H9 (cell line): ENCODE data around the gene HSF2. TPM values are rescaled to one million over a fixed set of nuclear protein-coding genes. Genes with fewer than 3 reads are reported as not detected.

Experiments
- DNase-seq: peaks from one replicate; pipeline ENCODE4 v3.0.0-alpha.2; 2017
- H2AFZ ChIP-seq: one replicate; pipeline ENCODE4 v1.6.1; 2013; ENCODE audit warnings: mild to moderate bottlenecking, low read length, control low read depth, moderate library complexity
- H2AK5ac ChIP-seq: 2 replicates; pipeline ENCODE4 v1.6.1; 2013; ENCODE audit warnings: low read length, control low read depth, mixed read lengths; ENCODE audit not compliant: insufficient read length
- H2BK120ac ChIP-seq: one replicate; pipeline ENCODE4 v1.6.1; 2013; ENCODE audit warnings: low read depth, mild to moderate bottlenecking, low read length, control low read depth, inconsistent platforms; ENCODE audit not compliant: poor library complexity, severe bottlenecking
- H2BK12ac ChIP-seq: 2 replicates; pipeline ENCODE4 v1.6.1; 2013; ENCODE audit warnings: low read length, control low read depth, mixed read lengths, low read depth; ENCODE audit not compliant: insufficient read length
- H2BK15ac ChIP-seq: 2 replicates; pipeline ENCODE4 v1.6.1; 2013; ENCODE audit warnings: low read depth, low read length, control low read depth
- H2BK20ac ChIP-seq: one replicate; pipeline ENCODE4 v1.6.1; 2013; ENCODE audit warnings: low read depth, mild to moderate bottlenecking, low read length, control low read depth, inconsistent platforms; ENCODE audit not compliant: poor library complexity, severe bottlenecking
- H2BK5ac ChIP-seq: 2 replicates; pipeline ENCODE4 v1.6.1; 2013; ENCODE audit warnings: low read length, control low read depth, mixed read lengths; ENCODE audit not compliant: insufficient read length
- H3K14ac ChIP-seq: 2 replicates; pipeline ENCODE4 v1.6.1; 2013; ENCODE audit warnings: low read length, control low read depth; ENCODE audit not compliant: insufficient read depth
- H3K18ac ChIP-seq: 2 replicates; pipeline ENCODE4 v1.6.1; 2013; ENCODE audit warnings: low read depth, mild to moderate bottlenecking, mixed read lengths, low read length, control low read depth; ENCODE audit not compliant: insufficient read length
- H3K23ac ChIP-seq: 2 replicates; pipeline ENCODE4 v1.6.1; 2013; ENCODE audit warnings: low read length, control low read depth, mixed read lengths, low read depth; ENCODE audit not compliant: insufficient read length
- H3K23me2 ChIP-seq: 2 replicates; pipeline ENCODE4 v1.6.1; 2013; ENCODE audit warnings: low read depth, mild to moderate bottlenecking, mixed read lengths, low read length, control low read depth; ENCODE audit not compliant: insufficient read length, poor library complexity, severe bottlenecking
- H3K27ac ChIP-seq: 2 replicates; pipeline ENCODE4 v1.5.1; 2013; ENCODE audit warnings: low read length, control low read depth, mixed read lengths, low read depth; ENCODE audit not compliant: insufficient read length
- H3K27me3 ChIP-seq: 2 replicates; pipeline ENCODE4 v1.6.1; 2013; ENCODE audit warnings: low read length, control low read depth, inconsistent platforms; ENCODE audit not compliant: insufficient read depth
- H3K4ac ChIP-seq: 2 replicates; pipeline ENCODE4 v1.6.1; 2013; ENCODE audit warnings: low read depth, mild to moderate bottlenecking, control low read depth, inconsistent platforms, low read length, moderate library complexity
- H3K4me1 ChIP-seq: 2 replicates; pipeline ENCODE4 v1.6.1; 2013; ENCODE audit warnings: low read length, control low read depth, inconsistent platforms; ENCODE audit not compliant: insufficient read depth
- H3K4me2 ChIP-seq: 2 replicates; pipeline ENCODE4 v1.6.1; 2013; ENCODE audit warnings: low read length, control low read depth, mixed read lengths; ENCODE audit not compliant: insufficient read length, insufficient read depth
- H3K56ac ChIP-seq: 2 replicates; pipeline ENCODE4 v1.6.1; 2013; ENCODE audit warnings: low read depth, mild to moderate bottlenecking, mixed read lengths, low read length, control low read depth; ENCODE audit not compliant: insufficient read length
- H3K79me1 ChIP-seq: 2 replicates; pipeline ENCODE4 v1.6.1; 2013; ENCODE audit warnings: low read depth, mild to moderate bottlenecking, moderate library complexity, low read length, control low read depth, inconsistent platforms; ENCODE audit not compliant: insufficient read depth, poor library complexity, severe bottlenecking
- H3K79me2 ChIP-seq: 2 replicates; pipeline ENCODE4 v1.6.1; 2013; ENCODE audit warnings: low read length, control low read depth, inconsistent platforms; ENCODE audit not compliant: insufficient read depth
- H3K9ac ChIP-seq: 2 replicates; pipeline ENCODE4 v1.6.1; 2013; ENCODE audit warnings: low read length, control low read depth, mixed read lengths; ENCODE audit not compliant: insufficient read length; ENCODE audit errors: extremely low read depth
- H3K9me3 ChIP-seq: one replicate; pipeline ENCODE4 v1.6.1; 2013; ENCODE audit warnings: low read depth, low read length, inconsistent platforms; ENCODE audit not compliant: control insufficient read depth
- H3T11ph ChIP-seq: one replicate; pipeline ENCODE4 v1.6.1; 2013; ENCODE audit warnings: mild to moderate bottlenecking, low read length, control low read depth, inconsistent platforms
- H4K20me1 ChIP-seq: one replicate; pipeline ENCODE4 v1.6.1; 2013; ENCODE audit not compliant: control insufficient read depth, insufficient read length, insufficient read depth
- H4K5ac ChIP-seq: 2 replicates; pipeline ENCODE4 v1.6.1; 2013; ENCODE audit warnings: low read depth, mild to moderate bottlenecking, mixed read lengths, low read length, control low read depth; ENCODE audit not compliant: insufficient read length
- H4K8ac ChIP-seq: replicated peaks from 2 replicates; pipeline ENCODE4 v1.6.1; 2013; ENCODE audit warnings: low read length, control low read depth, mixed read lengths, low read depth; ENCODE audit not compliant: insufficient read length
- H4K91ac ChIP-seq: 2 replicates; pipeline ENCODE4 v1.6.1; 2013; ENCODE audit warnings: low read depth, mild to moderate bottlenecking, moderate library complexity, mixed read lengths, low read length, control low read depth; ENCODE audit not compliant: insufficient read length
- H3K27ac Mint-ChIP-seq, 3 experiments: 2 replicates in 2 of 3; 3 replicates in 1 of 3; pipeline ENCODE4 v1.8.0; 2020 to 2021; ENCODE audit warnings: mixed read lengths in 3 of 3, mild to moderate bottlenecking in 1 of 3, moderate library complexity in 1 of 3
- H3K27me3 Mint-ChIP-seq: 2 replicates; pipeline ENCODE4 v1.8.0; 2021; ENCODE audit warnings: low read depth, mild to moderate bottlenecking, moderate library complexity, mixed read lengths
- H3K36me3 Mint-ChIP-seq, 3 experiments: 2 replicates in 2 of 3; 3 replicates in 1 of 3; pipeline ENCODE4 v1.8.0; 2020 to 2021; ENCODE audit warnings: low read depth in 3 of 3, mixed read lengths in 3 of 3; ENCODE audit not compliant: insufficient read depth in 1 of 3
- H3K4me1 Mint-ChIP-seq, 2 experiments: 2 replicates each; pipeline ENCODE4 v1.8.0; 2020; ENCODE audit warnings: mixed read lengths in 2 of 2
- H3K4me3 Mint-ChIP-seq, 2 experiments: 2 replicates in 1 of 2; 3 replicates in 1 of 2; pipeline ENCODE4 v1.8.0; 2020 to 2021; ENCODE audit warnings: mild to moderate bottlenecking in 2 of 2, mixed read lengths in 2 of 2, moderate library complexity in 1 of 2
- H3K9me3 Mint-ChIP-seq, 2 experiments: 2 replicates in 1 of 2; 3 replicates in 1 of 2; pipeline ENCODE4 v1.8.0; 2020; ENCODE audit warnings: mild to moderate bottlenecking in 2 of 2, mixed read lengths in 2 of 2, moderate library complexity in 1 of 2
- WGBS: extraction: QIAGEN DNeasy Blood & Tissue Kit; methylation state at CpG from one replicate; pipeline ENCODE4 v1.1.7; 2013; ENCODE audit warnings: missing lambda C conversion rate, low lambda C conversion rate, mixed read lengths; ENCODE audit not compliant: insufficient read length; ENCODE audit errors: extremely low coverage; 5-methylcytosine and 5-hydroxymethylcytosine counted together
- total RNA-seq: library from RNA; stranded (reverse); gene quantifications from 2 replicates; pipeline ENCODE4 v1.2.1, GENCODE V29; 2021
- TF ChIP-seq, protein P1 (sequence below): fragments of 200-600 bp; sonication (generic); conservative IDR thresholded peaks from 3 replicates; pipeline ENCODE4 v1.8.0; 2021; ENCODE audit warnings: antibody characterized with exemption, mild to moderate bottlenecking

Gene HSF2
- total RNA-seq, 1 experiment from 2014 or later, result 14.6 TPM

GRCh38 chr6:122438975-122439374 lies 39.5 kb downstream of the HSF2 start:
- Histone ChIP-seq H3T11ph (no peak overlapping the region), H2BK5ac (no peak overlapping the region), H3K4ac (no peak overlapping the region), H3K27ac (no peak overlapping the region), H3K56ac (no peak overlapping the region), H2BK120ac (no peak overlapping the region), H3K23me2 (no peaks in the 10 kb centered on the region), H3K9me3 (peaks cover 10% of the 10 kb centered on the region), H2AFZ (no peak overlapping the region), H3K18ac (no peak overlapping the region), H2BK20ac (no peak overlapping the region), H3K4me2 (no peak overlapping the region), H3K79me2 (no peaks in the 10 kb centered on the region), H2AK5ac (no peak overlapping the region), H4K5ac (no peak overlapping the region), H3K23ac (no peak overlapping the region), H4K91ac (no peak overlapping the region), H3K27me3 (no peaks in the 10 kb centered on the region), H2BK15ac (no peak overlapping the region), H2BK12ac (no peak overlapping the region), H3K9ac (no peak overlapping the region), H3K14ac (no peak overlapping the region), H4K8ac (no peak overlapping the region), H3K4me1 (no peaks in the 10 kb centered on the region), H4K20me1 (no peaks in the 10 kb centered on the region), H3K79me1 (no peaks in the 10 kb centered on the region)
- Mint-ChIP-seq H3K4me3 (no peak overlapping the region), H3K36me3 (peaks cover 53 to 73% (median 72%) of the 10 kb centered on the region in 3 experiments), H3K9me3 (peaks cover 27 to 34% of the 10 kb centered on the region in 2 experiments), H3K27ac (no peak overlapping the region), H3K27me3 (no peaks in the 10 kb centered on the region), H3K4me1 (no peaks in the 10 kb centered on the region)
- no CpG with 5 or more reads among the region's 1 CpG for WGBS
- TF ChIP-seq, protein P1, sequence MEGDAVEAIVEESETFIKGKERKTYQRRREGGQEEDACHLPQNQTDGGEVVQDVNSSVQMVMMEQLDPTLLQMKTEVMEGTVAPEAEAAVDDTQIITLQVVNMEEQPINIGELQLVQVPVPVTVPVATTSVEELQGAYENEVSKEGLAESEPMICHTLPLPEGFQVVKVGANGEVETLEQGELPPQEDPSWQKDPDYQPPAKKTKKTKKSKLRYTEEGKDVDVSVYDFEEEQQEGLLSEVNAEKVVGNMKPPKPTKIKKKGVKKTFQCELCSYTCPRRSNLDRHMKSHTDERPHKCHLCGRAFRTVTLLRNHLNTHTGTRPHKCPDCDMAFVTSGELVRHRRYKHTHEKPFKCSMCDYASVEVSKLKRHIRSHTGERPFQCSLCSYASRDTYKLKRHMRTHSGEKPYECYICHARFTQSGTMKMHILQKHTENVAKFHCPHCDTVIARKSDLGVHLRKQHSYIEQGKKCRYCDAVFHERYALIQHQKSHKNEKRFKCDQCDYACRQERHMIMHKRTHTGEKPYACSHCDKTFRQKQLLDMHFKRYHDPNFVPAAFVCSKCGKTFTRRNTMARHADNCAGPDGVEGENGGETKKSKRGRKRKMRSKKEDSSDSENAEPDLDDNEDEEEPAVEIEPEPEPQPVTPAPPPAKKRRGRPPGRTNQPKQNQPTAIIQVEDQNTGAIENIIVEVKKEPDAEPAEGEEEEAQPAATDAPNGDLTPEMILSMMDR, result no peak
- no peak for DNase-seq
